Panc1 (cell line): ENCODE data around the gene ZBTB40. TPM values are rescaled to one million over a fixed set of nuclear protein-coding genes. Genes with fewer than 3 reads are reported as not detected.

Source experiments
- ATAC-seq: fragments of 200-7000 bp; cut with Tn5 transposase; 2 replicates; pipeline ENCODE4 v1.9.1; 2020; ENCODE audit warnings: mild to moderate bottlenecking, moderate library complexity
- BruUV-seq: library from RNA; stranded (reverse); fragments of 400-500 nt; replicated peaks from 2 replicates; lab custom pipeline; 2021; lab: Mats Ljungman, UMichigan
- CTCF ChIA-PET: fragments of 300-600 bp; sonication (Branson Sonifier 250); formaldehyde crosslinking; loops from one replicate; lab custom pipeline; 2022; ENCODE audit warnings: antibody characterized with exemption; lab: Charles Lee
- POLR2A ChIA-PET: fragments of 300-600 bp; sonication (Branson Sonifier 250); formaldehyde crosslinking; loops from one replicate; lab custom pipeline; 2022; ENCODE audit warnings: antibody characterized with exemption; lab: Charles Lee
- DNase-seq: peaks from one replicate; pipeline ENCODE4 v3.0.0-alpha.2; 2010; ENCODE audit warnings: low read depth, low spot score
- H3K27ac ChIP-seq: 2 replicates; pipeline ENCODE4 v1.5.1; 2011; ENCODE audit warnings: mild to moderate bottlenecking, low read length, inconsistent platforms
- H3K27me3 ChIP-seq: fragments of 200-500 bp; sonication (Bioruptor generic); 2 replicates; pipeline ENCODE4 v1.6.0; 2014; ENCODE audit warnings: low read length, inconsistent platforms; ENCODE audit not compliant: control insufficient read depth, insufficient read depth
- H3K36me3 ChIP-seq: fragments of 200-500 bp; sonication (Bioruptor generic); 2 replicates; pipeline ENCODE4 v1.5.1; 2014; ENCODE audit warnings: inconsistent platforms, mild to moderate bottlenecking, low read length, moderate library complexity; ENCODE audit not compliant: control insufficient read depth, insufficient read depth
- H3K4me1 ChIP-seq: 2 replicates; pipeline ENCODE4 v1.5.1; 2011; ENCODE audit warnings: inconsistent platforms, mild to moderate bottlenecking, low read length, moderate library complexity; ENCODE audit not compliant: control insufficient read depth, insufficient read depth
- H3K4me3 ChIP-seq, 2 experiments: 2 replicates each; pipeline ENCODE4 v1.5.1; 2011 to 2012; ENCODE audit warnings: low read depth in 2 of 2, low read length in 2 of 2, mild to moderate bottlenecking in 2 of 2, inconsistent platforms in 1 of 2, moderate library complexity in 1 of 2
- H3K9me3 ChIP-seq: fragments of 200-500 bp; sonication (Bioruptor generic); 2 replicates; pipeline ENCODE4 v1.5.1; 2014; ENCODE audit warnings: low read depth, mild to moderate bottlenecking, inconsistent platforms, low read length, moderate library complexity; ENCODE audit not compliant: control insufficient read depth, insufficient read depth
- POLR2AphosphoS5 ChIP-seq: IDR thresholded peaks from 2 replicates; pipeline ENCODE4 v1.6.1; 2012; ENCODE audit warnings: mild to moderate bottlenecking, low read depth, low read length, moderate library complexity
- SIN3A ChIP-seq: IDR thresholded peaks from 2 replicates; pipeline ENCODE4 v1.6.1; 2012; ENCODE audit warnings: low read depth, mild to moderate bottlenecking, low read length, moderate library complexity, borderline replicate concordance; ENCODE audit not compliant: insufficient read depth
- TCF7L2 ChIP-seq: IDR thresholded peaks from 2 replicates; pipeline ENCODE4 v1.6.1; 2011; ENCODE audit warnings: mild to moderate bottlenecking, low read depth, low read length, inconsistent platforms
- in situ Hi-C: cut with HindIII; loops from 2 replicates; pipeline ENCODE4 v1.10.0; 2016; ENCODE audit warnings: low sequenced_read_pairs, low pct_unique_long_range_greater_than_20kb
- intact Hi-C: fragments of 100-400 bp; cut with micrococcal nuclease; formaldehyde crosslinking; loops from one replicate; pipeline ENCODE4 v1.10.0; 2022; ENCODE audit not compliant: unreplicated experiment
- total RNA-seq: library from RNA; stranded (reverse); gene quantifications from one replicate; pipeline ENCODE4 v1.2.1, GENCODE V29; 2021; ENCODE audit not compliant: unreplicated experiment
- TF ChIP-seq, protein P1 (sequence below), 2 experiments: IDR thresholded peaks; 2 replicates each; pipeline ENCODE4 v1.6.1; 2011 to 2012; ENCODE audit warnings: low read depth in 2 of 2, control low read depth in 1 of 2, low read length in 1 of 2, mild to moderate bottlenecking in 1 of 2, moderate library complexity in 1 of 2; ENCODE audit not compliant: insufficient read depth in 1 of 2
- TF ChIP-seq, protein P2 (sequence below): fragments of 450-650 bp; IDR thresholded peaks from 2 replicates; pipeline ENCODE4 v1.5.1; 2017; ENCODE audit warnings: mild to moderate bottlenecking

Gene ZBTB40
- total RNA-seq, 1 experiment from 2014 or later: 24.3 TPM

DNA sequence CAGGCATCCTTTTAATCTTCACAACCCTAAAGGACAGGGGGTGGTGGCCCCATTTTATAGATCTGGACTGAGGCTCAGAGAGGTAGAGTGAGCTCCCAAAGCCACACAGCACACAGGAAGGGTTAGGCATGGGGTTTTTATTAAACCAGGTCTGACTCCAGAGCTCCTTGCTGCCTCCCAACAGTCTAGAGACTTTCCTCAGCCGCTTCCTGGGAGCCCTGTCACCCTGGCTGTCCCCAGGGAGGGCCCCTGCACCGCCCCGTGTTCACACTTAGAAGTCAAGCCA, 103.7 kb downstream of the ZBTB40 start:
- in situ Hi-C loops (no loop called here), intact Hi-C loops (no loop called here)
- no peak for ATAC-seq
- H3K4me3 ChIP-seq: no peak overlapping the region
- ChIA-PET CTCF (no interaction called here), POLR2A (no interaction called here)
- no peaks in the 10 kb centered on the region for H3K36me3 ChIP-seq
- H3K9me3 ChIP-seq: no peaks in the 10 kb centered on the region
- H3K27me3 ChIP-seq: peaks cover 4% of the 10 kb centered on the region; the same call in 1 of the 2 replicates
- BruUV-seq: no TSS peak
- DNase-seq: no peak
- TF ChIP-seq TCF7L2 (no peak), POLR2AphosphoS5 (no peak), SIN3A (no peak)
- TF ChIP-seq, protein P1, sequence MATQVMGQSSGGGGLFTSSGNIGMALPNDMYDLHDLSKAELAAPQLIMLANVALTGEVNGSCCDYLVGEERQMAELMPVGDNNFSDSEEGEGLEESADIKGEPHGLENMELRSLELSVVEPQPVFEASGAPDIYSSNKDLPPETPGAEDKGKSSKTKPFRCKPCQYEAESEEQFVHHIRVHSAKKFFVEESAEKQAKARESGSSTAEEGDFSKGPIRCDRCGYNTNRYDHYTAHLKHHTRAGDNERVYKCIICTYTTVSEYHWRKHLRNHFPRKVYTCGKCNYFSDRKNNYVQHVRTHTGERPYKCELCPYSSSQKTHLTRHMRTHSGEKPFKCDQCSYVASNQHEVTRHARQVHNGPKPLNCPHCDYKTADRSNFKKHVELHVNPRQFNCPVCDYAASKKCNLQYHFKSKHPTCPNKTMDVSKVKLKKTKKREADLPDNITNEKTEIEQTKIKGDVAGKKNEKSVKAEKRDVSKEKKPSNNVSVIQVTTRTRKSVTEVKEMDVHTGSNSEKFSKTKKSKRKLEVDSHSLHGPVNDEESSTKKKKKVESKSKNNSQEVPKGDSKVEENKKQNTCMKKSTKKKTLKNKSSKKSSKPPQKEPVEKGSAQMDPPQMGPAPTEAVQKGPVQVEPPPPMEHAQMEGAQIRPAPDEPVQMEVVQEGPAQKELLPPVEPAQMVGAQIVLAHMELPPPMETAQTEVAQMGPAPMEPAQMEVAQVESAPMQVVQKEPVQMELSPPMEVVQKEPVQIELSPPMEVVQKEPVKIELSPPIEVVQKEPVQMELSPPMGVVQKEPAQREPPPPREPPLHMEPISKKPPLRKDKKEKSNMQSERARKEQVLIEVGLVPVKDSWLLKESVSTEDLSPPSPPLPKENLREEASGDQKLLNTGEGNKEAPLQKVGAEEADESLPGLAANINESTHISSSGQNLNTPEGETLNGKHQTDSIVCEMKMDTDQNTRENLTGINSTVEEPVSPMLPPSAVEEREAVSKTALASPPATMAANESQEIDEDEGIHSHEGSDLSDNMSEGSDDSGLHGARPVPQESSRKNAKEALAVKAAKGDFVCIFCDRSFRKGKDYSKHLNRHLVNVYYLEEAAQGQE (IDR thresholded peaks at IDR 0.05; ENCODE audit: insufficient read depth in 1 of 2, low read depth in 2 of 2, low read length in 1 of 2): no peak
- TF ChIP-seq, protein P2, sequence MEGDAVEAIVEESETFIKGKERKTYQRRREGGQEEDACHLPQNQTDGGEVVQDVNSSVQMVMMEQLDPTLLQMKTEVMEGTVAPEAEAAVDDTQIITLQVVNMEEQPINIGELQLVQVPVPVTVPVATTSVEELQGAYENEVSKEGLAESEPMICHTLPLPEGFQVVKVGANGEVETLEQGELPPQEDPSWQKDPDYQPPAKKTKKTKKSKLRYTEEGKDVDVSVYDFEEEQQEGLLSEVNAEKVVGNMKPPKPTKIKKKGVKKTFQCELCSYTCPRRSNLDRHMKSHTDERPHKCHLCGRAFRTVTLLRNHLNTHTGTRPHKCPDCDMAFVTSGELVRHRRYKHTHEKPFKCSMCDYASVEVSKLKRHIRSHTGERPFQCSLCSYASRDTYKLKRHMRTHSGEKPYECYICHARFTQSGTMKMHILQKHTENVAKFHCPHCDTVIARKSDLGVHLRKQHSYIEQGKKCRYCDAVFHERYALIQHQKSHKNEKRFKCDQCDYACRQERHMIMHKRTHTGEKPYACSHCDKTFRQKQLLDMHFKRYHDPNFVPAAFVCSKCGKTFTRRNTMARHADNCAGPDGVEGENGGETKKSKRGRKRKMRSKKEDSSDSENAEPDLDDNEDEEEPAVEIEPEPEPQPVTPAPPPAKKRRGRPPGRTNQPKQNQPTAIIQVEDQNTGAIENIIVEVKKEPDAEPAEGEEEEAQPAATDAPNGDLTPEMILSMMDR: no peak
- no peaks in the 10 kb centered on the region for H3K4me1 ChIP-seq
- no peak overlapping the region for H3K27ac ChIP-seq

DNA sequence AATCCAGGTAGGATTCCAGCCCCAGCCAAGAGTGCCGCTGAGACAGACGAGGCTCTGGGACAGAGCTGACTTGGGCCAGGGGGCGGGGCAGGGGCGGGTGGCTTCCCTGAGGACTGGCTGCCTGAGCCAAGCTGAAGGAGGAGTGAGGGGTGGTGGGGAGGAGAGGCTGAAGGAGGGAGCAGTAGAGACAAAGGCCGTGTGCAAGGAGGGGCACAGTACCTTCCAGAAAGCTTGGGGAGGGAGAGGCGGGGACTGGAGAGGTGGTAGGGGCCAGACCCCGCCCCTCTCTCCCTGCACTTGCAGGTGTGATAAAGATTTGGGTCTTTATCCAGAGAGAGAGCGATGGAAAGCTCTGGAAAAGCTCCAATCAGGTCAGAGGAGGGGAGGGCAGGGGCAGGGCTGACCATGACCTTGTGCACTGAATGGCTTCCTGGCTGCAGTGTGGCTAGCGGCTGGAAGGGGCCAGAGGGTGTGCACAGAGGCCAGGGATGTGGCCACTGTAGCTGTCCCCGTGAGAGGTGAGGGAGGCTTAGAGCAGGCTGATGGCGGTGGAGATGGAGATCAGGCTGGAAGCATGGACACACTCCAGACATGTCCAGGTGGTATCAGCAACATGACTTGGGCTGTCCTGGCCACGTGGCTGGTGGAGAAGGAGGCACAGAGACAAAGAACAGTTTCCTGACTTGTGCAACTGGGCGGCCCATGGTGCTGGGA, 104.9 kb downstream of the ZBTB40 start:
- ATAC-seq (peak; percentile 19; the same call in 1 of the 2 replicates), DNase-seq (no peak)
- intact Hi-C loops (no loop called here), in situ Hi-C loops (no loop called here)
- CTCF ChIA-PET: no interaction called here
- BruUV-seq: no TSS peak
- Histone ChIP-seq H3K9me3 (no peaks in the 10 kb centered on the region), H3K4me1 (no peaks in the 10 kb centered on the region), H3K27ac (no peak overlapping the region), H3K27me3 (peaks cover 6% of the 10 kb centered on the region), H3K4me3 (no peak overlapping the region), H3K36me3 (no peaks in the 10 kb centered on the region)
- POLR2A ChIA-PET: interaction anchor here (0.7 kb wide), 1 partner anchor 670 kb away, joined by 13 read pairs; no protein-coding TSS in a partner anchor
- TF ChIP-seq TCF7L2: no peak
- TF ChIP-seq, protein P1 (IDR thresholded peaks at IDR 0.05; ENCODE audit: insufficient read depth in 1 of 2, low read depth in 2 of 2, low read length in 1 of 2): no peak
- TF ChIP-seq, protein P2: no peak
- TF ChIP-seq SIN3A: no peak
- no peak for TF ChIP-seq POLR2AphosphoS5
